Keratinocyte (primary cell): ENCODE data around the gene PITX1. TPM values are rescaled to one million over a fixed set of nuclear protein-coding genes. Genes with fewer than 3 reads are reported as not detected.

Experiments used
- DNase-seq: peaks from one replicate; pipeline ENCODE4 v3.0.0-alpha.2; 2011; ENCODE audit warnings: low read depth, missing footprints, low spot score
- FAIRE-seq: peaks from 2 replicates; lab custom pipeline; 2011; peaks lifted over from hg19 to GRCh38; lab: Jason Lieb, UNC
- H2AFZ ChIP-seq: 2 replicates; pipeline ENCODE4 v1.6.0; 2012; ENCODE audit warnings: low read length, control low read depth, inconsistent platforms; ENCODE audit not compliant: control insufficient read depth
- H3K27ac ChIP-seq: 2 replicates; pipeline ENCODE4 v1.5.1; 2011; ENCODE audit warnings: low read length; ENCODE audit not compliant: control insufficient read depth, insufficient read depth
- H3K27me3 ChIP-seq: 3 replicates; pipeline ENCODE4 v1.6.0; 2011; ENCODE audit warnings: low read length; ENCODE audit not compliant: control insufficient read depth, insufficient read depth; ENCODE audit errors: extremely low read depth
- H3K36me3 ChIP-seq, 2 experiments: 2 replicates in 1 of 2; 3 replicates in 1 of 2; pipeline ENCODE4 v1.5.1; 2011; ENCODE audit warnings: low read length in 2 of 2, mild to moderate bottlenecking in 1 of 2; ENCODE audit not compliant: control insufficient read depth in 2 of 2, insufficient read depth in 2 of 2; ENCODE audit errors: extremely low read depth in 1 of 2
- H3K4me1 ChIP-seq: 3 replicates; pipeline ENCODE4 v1.5.1; 2011; ENCODE audit warnings: low read length; ENCODE audit not compliant: control insufficient read depth, insufficient read depth; ENCODE audit errors: extremely low read depth
- H3K4me2 ChIP-seq: 3 replicates; pipeline ENCODE4 v1.6.0; 2011; ENCODE audit warnings: low read depth, low read length; ENCODE audit not compliant: control insufficient read depth, insufficient read depth; ENCODE audit errors: extremely low read depth
- H3K4me3 ChIP-seq, 3 experiments: fragments of 200-600 bp in 1 of 3; sonication (generic) in 1 of 3; 2 replicates in 2 of 3; 3 replicates in 1 of 3; pipeline ENCODE4 v1.5.1; 2011 to 2016; ENCODE audit warnings: low read length in 3 of 3, mild to moderate bottlenecking in 3 of 3, control low read depth in 2 of 3, inconsistent platforms in 1 of 3, low read depth in 1 of 3, mixed read lengths in 1 of 3, mixed run types in 1 of 3, moderate library complexity in 1 of 3; ENCODE audit not compliant: control insufficient read depth in 2 of 3, insufficient read depth in 2 of 3; ENCODE audit errors: extremely low read depth in 1 of 3
- H3K79me2 ChIP-seq: 2 replicates; pipeline ENCODE4 v1.6.0; 2012; ENCODE audit warnings: low read length; ENCODE audit not compliant: control insufficient read depth, insufficient read depth
- H3K9ac ChIP-seq: 3 replicates; pipeline ENCODE4 v1.6.0; 2011; ENCODE audit warnings: low read length; ENCODE audit not compliant: control insufficient read depth, insufficient read depth; ENCODE audit errors: extremely low read depth
- H3K9me1 ChIP-seq: 3 replicates; pipeline ENCODE4 v1.6.0; 2011; ENCODE audit warnings: low read length; ENCODE audit not compliant: control insufficient read depth, insufficient read depth; ENCODE audit errors: extremely low read depth
- H3K9me3 ChIP-seq: 2 replicates; pipeline ENCODE4 v1.5.1; 2012; ENCODE audit warnings: low read depth, low read length; ENCODE audit not compliant: control insufficient read depth
- H4K20me1 ChIP-seq: 3 replicates; pipeline ENCODE4 v1.6.0; 2011; ENCODE audit warnings: low read length; ENCODE audit not compliant: control insufficient read depth, insufficient read depth; ENCODE audit errors: extremely low read depth
- EZH2 ChIP-seq: IDR thresholded peaks from one replicate; pipeline ENCODE4 v1.6.1; 2012; ENCODE audit warnings: inconsistent platforms, mild to moderate bottlenecking, low read length, moderate library complexity
- dilution Hi-C: fragments of 300-500 bp; cut with MboI; formaldehyde crosslinking; loops from one replicate; pipeline ENCODE4 v1.7.0; 2020; ENCODE audit warnings: low sequenced_read_pairs; ENCODE audit not compliant: extremely low pct_ligation_motif_present
- polyA plus RNA-seq, 5 experiments: library from polyadenylated mRNA; depleted of rRNA in 3 of 5; stranded (reverse) in 3 of 5; stranded (forward) in 1 of 5; unstranded in 1 of 5; fragments of >200 nt; gene quantifications; 1 replicate in 1 of 5; 2 replicates in 3 of 5; 3 replicates in 1 of 5; pipeline versions ENCODE4 v1.2.1 to v1.2.3, GENCODE V29; 2011 to 2012; ENCODE audit warnings: missing spikeins in 2 of 5, low read depth in 1 of 5, low replicate concordance in 1 of 5
- TF ChIP-seq, protein P1 (sequence below), 3 experiments: IDR thresholded peaks in 1 of 3; conservative IDR thresholded peaks in 1 of 3; optimal IDR thresholded peaks in 1 of 3; 2 replicates in 2 of 3; 3 replicates in 1 of 3; pipeline versions ENCODE3 to v1.5.1; 2011; ENCODE audit warnings: low read length in 3 of 3, mild to moderate bottlenecking in 3 of 3, moderate library complexity in 2 of 3, control low read depth in 1 of 3, inconsistent platforms in 1 of 3; ENCODE audit not compliant: insufficient read depth in 2 of 3; ENCODE audit errors: extremely low read depth in 1 of 3

PITX1 gene
- polyA plus RNA-seq, 1 donor (not counting 4 experiments of a cell fraction or from before 2014, with no cell fraction given) = 0.73 TPM

DNA sequence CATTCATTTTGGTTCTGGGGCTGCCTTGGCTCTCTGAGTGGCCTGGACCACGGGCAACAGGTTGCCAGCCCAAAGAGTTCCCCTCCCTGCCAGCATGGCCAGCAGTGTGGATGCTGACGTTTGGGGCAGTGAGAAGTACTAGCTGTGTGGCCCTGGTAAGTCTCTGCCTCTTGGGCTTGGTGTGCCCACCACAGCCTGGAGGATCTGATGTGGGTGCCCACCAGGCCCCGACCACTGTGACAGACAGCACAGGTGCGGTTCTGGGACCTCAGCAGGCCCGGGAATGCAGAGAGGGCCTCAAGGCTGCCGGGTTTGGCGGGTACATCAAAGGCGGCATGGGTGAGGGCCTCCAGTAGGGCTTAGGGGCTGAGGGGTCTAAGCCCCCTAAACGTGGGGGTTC, 33.6 kb upstream of the PITX1 start:
- no peak overlapping the region for H3K9ac ChIP-seq
- H2AFZ ChIP-seq = no peak overlapping the region
- H3K9me1 ChIP-seq = no peaks in the 10 kb centered on the region
- H3K4me3 ChIP-seq = no peak overlapping the region
- dilution Hi-C loops = no loop called here
- FAIRE-seq = no peak
- no peaks in the 10 kb centered on the region for H4K20me1 ChIP-seq
- no peak overlapping the region for H3K27ac ChIP-seq
- no peaks in the 10 kb centered on the region for H3K9me3 ChIP-seq
- H3K4me1 ChIP-seq = no peaks in the 10 kb centered on the region
- H3K27me3 ChIP-seq = peaks cover 9% of the 10 kb centered on the region
- no peaks in the 10 kb centered on the region for H3K36me3 ChIP-seq
- H3K4me2 ChIP-seq = no peak overlapping the region
- H3K79me2 ChIP-seq = no peaks in the 10 kb centered on the region
- DNase-seq = no peak
- TF ChIP-seq, protein P1, sequence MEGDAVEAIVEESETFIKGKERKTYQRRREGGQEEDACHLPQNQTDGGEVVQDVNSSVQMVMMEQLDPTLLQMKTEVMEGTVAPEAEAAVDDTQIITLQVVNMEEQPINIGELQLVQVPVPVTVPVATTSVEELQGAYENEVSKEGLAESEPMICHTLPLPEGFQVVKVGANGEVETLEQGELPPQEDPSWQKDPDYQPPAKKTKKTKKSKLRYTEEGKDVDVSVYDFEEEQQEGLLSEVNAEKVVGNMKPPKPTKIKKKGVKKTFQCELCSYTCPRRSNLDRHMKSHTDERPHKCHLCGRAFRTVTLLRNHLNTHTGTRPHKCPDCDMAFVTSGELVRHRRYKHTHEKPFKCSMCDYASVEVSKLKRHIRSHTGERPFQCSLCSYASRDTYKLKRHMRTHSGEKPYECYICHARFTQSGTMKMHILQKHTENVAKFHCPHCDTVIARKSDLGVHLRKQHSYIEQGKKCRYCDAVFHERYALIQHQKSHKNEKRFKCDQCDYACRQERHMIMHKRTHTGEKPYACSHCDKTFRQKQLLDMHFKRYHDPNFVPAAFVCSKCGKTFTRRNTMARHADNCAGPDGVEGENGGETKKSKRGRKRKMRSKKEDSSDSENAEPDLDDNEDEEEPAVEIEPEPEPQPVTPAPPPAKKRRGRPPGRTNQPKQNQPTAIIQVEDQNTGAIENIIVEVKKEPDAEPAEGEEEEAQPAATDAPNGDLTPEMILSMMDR (optimal IDR thresholded peaks at IDR 0.05 in 1 of 3, IDR thresholded peaks at IDR 0.05 in 1 of 3, conservative IDR thresholded peaks at IDR 0.05 in 1 of 3; ENCODE audit: extremely low read depth in 1 of 3, insufficient read depth in 2 of 3, low read length in 3 of 3) = no peak
- no peak for TF ChIP-seq EZH2

DNA sequence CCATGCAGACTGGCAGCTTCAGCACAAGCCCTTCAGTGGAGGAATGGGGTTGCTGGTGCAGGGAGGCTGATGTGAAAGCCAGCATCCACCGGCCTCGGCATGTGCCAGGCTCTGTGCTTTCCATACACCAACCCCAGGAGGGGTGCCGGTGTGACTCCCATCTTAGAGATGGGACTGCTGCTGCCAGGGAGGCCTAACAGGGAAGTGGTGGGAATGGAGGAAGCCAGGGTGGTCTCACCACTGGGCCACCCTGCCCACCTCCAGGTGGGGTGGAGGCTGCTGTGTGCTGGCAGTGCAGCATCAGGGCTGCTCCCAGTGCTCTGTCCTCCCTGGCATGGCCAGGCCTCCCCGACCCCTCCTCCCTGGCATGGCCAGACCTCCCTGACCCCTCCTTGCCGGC, 32.8 kb upstream of the PITX1 start:
- H3K79me2 ChIP-seq = no peaks in the 10 kb centered on the region
- H3K27me3 ChIP-seq = peaks cover 7% of the 10 kb centered on the region
- no peak for FAIRE-seq
- no peaks in the 10 kb centered on the region for H3K4me1 ChIP-seq
- no peaks in the 10 kb centered on the region for H3K36me3 ChIP-seq
- dilution Hi-C loops = no loop called here
- H2AFZ ChIP-seq = no peak overlapping the region
- DNase-seq = no peak
- no peak overlapping the region for H3K9ac ChIP-seq
- no peaks in the 10 kb centered on the region for H4K20me1 ChIP-seq
- H3K4me2 ChIP-seq = no peak overlapping the region
- H3K9me1 ChIP-seq = no peaks in the 10 kb centered on the region
- H3K9me3 ChIP-seq = no peaks in the 10 kb centered on the region
- no peak overlapping the region for H3K27ac ChIP-seq
- TF ChIP-seq, protein P1 (optimal IDR thresholded peaks at IDR 0.05 in 1 of 3, IDR thresholded peaks at IDR 0.05 in 1 of 3, conservative IDR thresholded peaks at IDR 0.05 in 1 of 3; ENCODE audit: extremely low read depth in 1 of 3, insufficient read depth in 2 of 3, low read length in 3 of 3) = no peak
- TF ChIP-seq EZH2 = no peak
- H3K4me3 ChIP-seq = no peak overlapping the region
